Right lobe of liver (tissue), 6 donors: ENCODE measurements around the gene KCNH5. TPM values are rescaled to one million over a fixed set of nuclear protein-coding genes. Genes with fewer than 3 reads are reported as not detected.
A peak's percentile ranks its signal among the peaks of the same experiment; 100 is the strongest.

ENCODE experiments used
- ATAC-seq, 4 donors: fragments of 200-7000 bp; cut with Tn5 transposase; one replicate each; pipeline ENCODE4 v1.9.1; 2020; ENCODE audit warnings: mild to moderate bottlenecking in 4 of 4, moderate library complexity in 4 of 4
- DNase-seq, 3 donors: peaks; one replicate each; pipeline ENCODE4 v3.0.0-alpha.2; 2020
- H3K27ac ChIP-seq, 3 donors: fragments of 200-600 bp; one replicate each; pipeline ENCODE4 v1.8.0; 2022
- H3K27me3 ChIP-seq, 2 donors: fragments of 200-600 bp; one replicate each; pipeline ENCODE4 v1.8.0; 2022
- H3K36me3 ChIP-seq, 4 donors: fragments of 200-600 bp; sonication (generic) in 1 of 4; one replicate each; pipeline versions ENCODE4 v1.5.1 to v1.8.0; 2017 to 2022; ENCODE audit warnings: control low read depth in 1 of 4
- H3K4me1 ChIP-seq, 4 donors: fragments of 200-600 bp; sonication (generic) in 1 of 4; one replicate each; pipeline versions ENCODE4 v1.5.1 to v1.8.0; 2017 to 2022; ENCODE audit warnings: control low read depth in 1 of 4
- H3K4me3 ChIP-seq, 3 donors: fragments of 200-600 bp; one replicate each; pipeline ENCODE4 v1.8.0; 2022
- H3K9me3 ChIP-seq, 4 donors: fragments of 200-600 bp; sonication (generic) in 1 of 4; one replicate each; pipeline versions ENCODE4 v1.5.1 to v1.8.0; 2017 to 2022; ENCODE audit warnings: control low read depth in 1 of 4
- POLR2A ChIP-seq: fragments of 450-650 bp; IDR thresholded peaks from one replicate; pipeline ENCODE4 v1.6.1; 2017; ENCODE audit warnings: antibody characterized with exemption, mild to moderate bottlenecking
- WGBS: methylation state at CpG from one replicate; pipeline ENCODE4 v1.1.6; 2018; ENCODE audit warnings: low coverage, low lambda C conversion rate; ENCODE audit not compliant: insufficient coverage; ENCODE audit errors: missing lambda C conversion rate; 5-methylcytosine and 5-hydroxymethylcytosine counted together
- intact Hi-C, 2 donors: fragments of 100-400 bp; cut with DNase I; formaldehyde crosslinking; loops; one replicate each; pipeline versions ENCODE4 v1.11.2 to v1.14.1; 2022
- total RNA-seq, 6 experiments: library from RNA; depleted of rRNA in 2 of 6; stranded (reverse); fragments of >200 nt in 2 of 6; fragmentation: NEBNext Ultra II Directional in 3 of 6; extraction: Animal tissue kit (Norgen Biotek cat#: 25700) in 3 of 6; gene quantifications; one replicate each; pipeline versions ENCODE4 v1.1.0 to v1.2.4, GENCODE V29; 2016 to 2023
- TF ChIP-seq, protein P1 (sequence below), 4 donors: fragments of 200-600 bp in 3 of 4; fragments of 450-650 bp in 1 of 4; IDR thresholded peaks; one replicate each; pipeline versions ENCODE4 v1.5.1 to v1.8.0; 2016 to 2022; ENCODE audit warnings: antibody characterized with exemption in 4 of 4, mild to moderate bottlenecking in 2 of 4
- donor health status: DM: no; HTN: yes; CAD: no.
- donor health status: DM: no; HTN: no; CAD: no.
- donor health status: DM: no; HTN: no; CAD: no.
- donor health status: DM: no; HTN: yes; CAD: no.
- donor health status: DM: no; HTN: yes; CAD: no.

The KCNH5 gene
- total RNA-seq, 6 experiments from 2014 or later: not detected

DNA sequence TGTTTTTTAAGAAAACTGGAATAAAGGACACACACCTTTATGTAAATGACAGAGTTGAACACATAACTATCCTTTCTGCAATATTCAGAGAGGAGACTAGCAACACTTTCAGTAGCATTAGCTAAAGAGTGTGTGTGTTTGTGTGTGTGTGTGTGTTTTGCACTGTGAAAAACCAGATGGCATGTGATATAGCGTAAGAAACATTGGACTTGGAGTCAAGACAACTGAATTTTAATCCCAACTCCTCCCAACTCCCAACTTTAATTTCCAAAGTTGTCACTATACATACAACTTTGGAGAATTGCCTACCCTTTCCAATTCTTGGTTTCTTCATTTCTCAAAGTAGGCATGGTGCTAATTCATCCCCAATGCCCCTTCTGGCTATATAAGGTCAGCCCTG, 347.8 kb downstream of the KCNH5 start:
- Histone ChIP-seq H3K4me1 (peaks cover 0 to 11% (median 0%) of the 10 kb centered on the region in 4 donors), H3K9me3 (no peaks in the 10 kb centered on the region), H3K27me3 (no peaks in the 10 kb centered on the region), H3K36me3 (no peaks in the 10 kb centered on the region), H3K27ac (no peak overlapping the region), H3K4me3 (no peak overlapping the region)
- TF ChIP-seq, protein P1, sequence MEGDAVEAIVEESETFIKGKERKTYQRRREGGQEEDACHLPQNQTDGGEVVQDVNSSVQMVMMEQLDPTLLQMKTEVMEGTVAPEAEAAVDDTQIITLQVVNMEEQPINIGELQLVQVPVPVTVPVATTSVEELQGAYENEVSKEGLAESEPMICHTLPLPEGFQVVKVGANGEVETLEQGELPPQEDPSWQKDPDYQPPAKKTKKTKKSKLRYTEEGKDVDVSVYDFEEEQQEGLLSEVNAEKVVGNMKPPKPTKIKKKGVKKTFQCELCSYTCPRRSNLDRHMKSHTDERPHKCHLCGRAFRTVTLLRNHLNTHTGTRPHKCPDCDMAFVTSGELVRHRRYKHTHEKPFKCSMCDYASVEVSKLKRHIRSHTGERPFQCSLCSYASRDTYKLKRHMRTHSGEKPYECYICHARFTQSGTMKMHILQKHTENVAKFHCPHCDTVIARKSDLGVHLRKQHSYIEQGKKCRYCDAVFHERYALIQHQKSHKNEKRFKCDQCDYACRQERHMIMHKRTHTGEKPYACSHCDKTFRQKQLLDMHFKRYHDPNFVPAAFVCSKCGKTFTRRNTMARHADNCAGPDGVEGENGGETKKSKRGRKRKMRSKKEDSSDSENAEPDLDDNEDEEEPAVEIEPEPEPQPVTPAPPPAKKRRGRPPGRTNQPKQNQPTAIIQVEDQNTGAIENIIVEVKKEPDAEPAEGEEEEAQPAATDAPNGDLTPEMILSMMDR (IDR thresholded peaks at IDR 0.05): no peak
- no peak for TF ChIP-seq POLR2A
- 100% methylated on average over 1 of the region's 1 CpG for WGBS
- no peak for DNase-seq
- no peak for ATAC-seq
- intact Hi-C loops: no loop called here

DNA sequence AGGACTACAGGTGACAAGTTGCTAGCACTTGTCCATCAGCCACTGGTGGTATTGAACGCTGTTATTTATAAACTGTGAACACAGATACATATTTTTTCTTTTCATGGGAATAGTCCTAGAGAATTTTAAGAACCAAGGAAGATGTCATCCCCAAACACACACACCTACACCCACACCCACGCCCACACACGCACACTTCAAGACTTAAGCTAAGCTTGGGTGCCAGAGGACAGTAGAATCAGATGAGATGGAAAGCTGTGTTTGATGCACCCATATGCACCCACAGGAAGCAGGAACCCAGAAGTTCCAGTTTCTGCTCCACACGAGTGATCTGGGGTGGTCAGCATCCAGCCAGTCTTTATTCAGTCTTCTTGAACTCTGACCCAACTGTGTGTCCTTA, 348.3 kb downstream of the KCNH5 start:
- intact Hi-C loops: no loop called here
- Histone ChIP-seq H3K36me3 (no peaks in the 10 kb centered on the region), H3K27ac (no peak overlapping the region), H3K4me1 (peaks cover 0 to 13% (median 0%) of the 10 kb centered on the region in 4 donors), H3K4me3 (no peak overlapping the region), H3K27me3 (no peaks in the 10 kb centered on the region), H3K9me3 (no peaks in the 10 kb centered on the region)
- ATAC-seq: no peak
- DNase-seq: no peak
- TF ChIP-seq POLR2A: no peak
- TF ChIP-seq, protein P1 (IDR thresholded peaks at IDR 0.05): no peak
- WGBS: 50% methylated on average over 1 of the region's 4 CpGs

DNA sequence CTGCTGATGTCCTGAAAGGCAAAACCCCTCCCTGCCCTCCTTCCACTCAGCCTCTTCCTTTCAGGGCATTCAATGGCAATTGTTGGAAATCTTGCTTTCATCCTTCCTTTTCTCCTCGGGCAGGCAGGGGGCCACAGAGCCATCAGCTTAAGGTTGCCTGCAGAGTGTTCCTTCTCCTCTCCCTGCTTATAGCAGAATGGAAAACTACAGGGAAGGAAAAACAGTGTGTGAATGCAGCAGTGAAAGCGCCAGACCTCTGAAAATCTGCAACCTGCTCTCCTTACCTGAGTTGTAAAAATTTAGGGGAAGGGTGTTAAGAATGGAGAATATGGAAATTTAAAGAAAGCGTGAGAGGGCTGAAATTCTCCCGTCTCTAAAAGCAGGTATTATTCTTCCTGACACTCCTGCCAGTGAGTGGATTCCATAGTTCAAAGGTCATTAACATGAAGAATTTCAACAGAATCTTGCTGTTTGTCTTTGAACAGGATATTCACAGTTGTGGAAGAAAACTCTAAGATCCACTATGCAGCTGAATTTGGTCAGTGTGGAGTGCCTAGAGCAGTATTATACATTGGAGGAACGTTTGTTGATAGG, 348.8 kb downstream of the KCNH5 start:
- Histone ChIP-seq H3K9me3 (no peaks in the 10 kb centered on the region), H3K4me3 (no peak overlapping the region), H3K27ac (no peak overlapping the region), H3K27me3 (no peaks in the 10 kb centered on the region), H3K4me1 (peaks cover 0 to 18% (median 0%) of the 10 kb centered on the region in 4 donors), H3K36me3 (no peaks in the 10 kb centered on the region)
- TF ChIP-seq, protein P1 (IDR thresholded peaks at IDR 0.05): no peak
- no peak for TF ChIP-seq POLR2A
- intact Hi-C loops: no loop called here
- WGBS: 14% methylated on average over 5 of the region's 5 CpGs
- peak; percentile 24 to 59 (median 51) for ATAC-seq
- no peak for DNase-seq

DNA sequence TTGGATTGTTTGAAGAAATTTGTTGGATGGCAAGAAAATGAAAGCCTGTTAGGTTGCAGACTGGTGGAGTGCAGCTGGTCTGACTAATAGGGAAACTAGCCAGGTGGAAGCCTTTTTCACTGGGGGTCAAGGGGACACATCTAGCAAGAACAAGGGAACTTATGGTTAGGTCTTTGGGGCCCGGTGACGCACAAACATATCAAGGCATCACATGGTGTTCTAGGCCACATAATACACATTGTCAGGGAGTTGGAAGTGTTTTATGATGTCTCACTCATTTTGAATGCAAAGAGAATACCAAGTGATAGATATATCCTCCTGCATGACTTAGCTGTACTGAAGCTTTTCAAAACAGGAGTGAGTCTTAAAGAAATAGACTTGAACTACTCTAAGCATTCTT, 351.2 kb downstream of the KCNH5 start:
- no peaks in the 10 kb centered on the region for H3K36me3 ChIP-seq
- H3K4me3 ChIP-seq: no peak overlapping the region
- intact Hi-C loops: no loop called here
- H3K9me3 ChIP-seq: no peaks in the 10 kb centered on the region
- peaks cover 0 to 18% (median 0%) of the 10 kb centered on the region in 4 donors for H3K4me1 ChIP-seq
- DNase-seq (no peak), ATAC-seq (no peak)
- no peaks in the 10 kb centered on the region for H3K27me3 ChIP-seq
- no peak overlapping the region for H3K27ac ChIP-seq
- TF ChIP-seq POLR2A: no peak
- TF ChIP-seq, protein P1 (IDR thresholded peaks at IDR 0.05): no peak
- WGBS: 100% methylated on average over 2 of the region's 2 CpGs
